Measurements from ENCODE around the gene ST7.

Gene ST7

DNA sequence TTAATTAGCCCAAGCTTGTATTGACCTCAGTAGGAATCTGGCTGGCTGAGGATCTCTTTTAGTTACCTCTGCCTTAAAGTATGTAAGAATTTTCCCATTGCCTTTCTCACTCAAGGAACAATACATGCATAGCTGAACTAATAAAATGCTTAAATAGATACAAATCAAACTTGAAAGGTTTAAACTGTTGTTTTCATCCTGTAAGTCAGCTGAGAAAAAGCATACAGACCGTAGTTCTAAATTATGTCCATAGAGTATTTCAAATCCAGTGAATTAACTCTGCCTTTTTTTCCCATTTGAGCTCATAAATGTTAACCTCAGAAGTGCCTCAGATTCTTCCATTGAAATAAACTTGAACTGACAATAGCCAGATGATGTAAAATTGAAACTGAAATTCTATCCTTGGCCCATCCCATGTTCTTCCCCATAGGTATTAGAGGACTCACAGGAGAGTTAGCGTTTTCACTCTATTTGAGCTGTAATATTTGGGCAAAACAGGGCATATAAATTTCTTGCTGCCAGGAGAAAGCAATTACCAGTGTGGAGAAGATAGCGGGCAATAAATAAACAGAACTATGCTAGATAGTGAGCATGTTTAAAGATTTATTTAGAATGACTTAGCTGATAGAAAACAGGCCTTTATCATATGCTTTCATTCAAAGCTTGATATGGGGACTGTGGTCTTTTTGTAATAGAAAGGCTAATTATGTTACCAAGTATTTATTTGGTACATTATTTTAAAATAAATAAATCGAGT is 205.8 kb downstream of the ST7 start:
- TF ChIP-seq, protein P1, sequence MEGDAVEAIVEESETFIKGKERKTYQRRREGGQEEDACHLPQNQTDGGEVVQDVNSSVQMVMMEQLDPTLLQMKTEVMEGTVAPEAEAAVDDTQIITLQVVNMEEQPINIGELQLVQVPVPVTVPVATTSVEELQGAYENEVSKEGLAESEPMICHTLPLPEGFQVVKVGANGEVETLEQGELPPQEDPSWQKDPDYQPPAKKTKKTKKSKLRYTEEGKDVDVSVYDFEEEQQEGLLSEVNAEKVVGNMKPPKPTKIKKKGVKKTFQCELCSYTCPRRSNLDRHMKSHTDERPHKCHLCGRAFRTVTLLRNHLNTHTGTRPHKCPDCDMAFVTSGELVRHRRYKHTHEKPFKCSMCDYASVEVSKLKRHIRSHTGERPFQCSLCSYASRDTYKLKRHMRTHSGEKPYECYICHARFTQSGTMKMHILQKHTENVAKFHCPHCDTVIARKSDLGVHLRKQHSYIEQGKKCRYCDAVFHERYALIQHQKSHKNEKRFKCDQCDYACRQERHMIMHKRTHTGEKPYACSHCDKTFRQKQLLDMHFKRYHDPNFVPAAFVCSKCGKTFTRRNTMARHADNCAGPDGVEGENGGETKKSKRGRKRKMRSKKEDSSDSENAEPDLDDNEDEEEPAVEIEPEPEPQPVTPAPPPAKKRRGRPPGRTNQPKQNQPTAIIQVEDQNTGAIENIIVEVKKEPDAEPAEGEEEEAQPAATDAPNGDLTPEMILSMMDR (IDR thresholded peaks at IDR 0.05; ENCODE audit: borderline replicate concordance, insufficient read depth, low read depth, low read length) = no peak
- H3K4me3 ChIP-seq (ENCODE audit: low read depth, low read length) = no peak overlapping the region

DNA sequence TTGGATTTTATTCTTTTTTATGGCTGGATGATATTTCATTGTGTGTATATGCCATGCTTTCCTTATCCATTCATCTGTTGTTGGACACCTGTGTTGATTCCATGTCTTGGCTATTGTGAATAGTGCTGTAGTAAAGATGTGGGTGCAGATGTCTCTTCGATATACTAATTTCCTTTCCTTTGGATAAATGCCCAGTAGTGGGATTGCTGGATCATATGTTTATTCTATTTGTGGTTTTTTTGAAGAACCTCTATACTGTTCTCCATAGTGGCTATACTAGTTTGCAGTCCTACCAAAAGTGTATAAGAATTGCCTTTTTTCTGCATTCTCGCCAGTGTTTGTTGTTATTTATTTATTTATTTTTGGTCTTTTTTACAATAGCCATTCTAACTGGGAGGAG is 209.8 kb downstream of the ST7 start:
- H3K4me3 ChIP-seq (ENCODE audit: low read depth, low read length) = no peak overlapping the region
- TF ChIP-seq, protein P1 (IDR thresholded peaks at IDR 0.05; ENCODE audit: borderline replicate concordance, insufficient read depth, low read depth, low read length) = no peak

- TF ChIP-seq, protein P1 (IDR thresholded peaks at IDR 0.05; ENCODE audit: borderline replicate concordance, insufficient read depth, low read depth, low read length) = no peak
Measured at GRCh38 chr7:117164620-117165019, 211.3 kb downstream of the ST7 start.

GRCh38 chr7:117165656-117166055 is 212.4 kb downstream of the ST7 start:
- no peak overlapping the region for H3K4me3 ChIP-seq (ENCODE audit: low read depth, low read length)
- TF ChIP-seq, protein P1 (IDR thresholded peaks at IDR 0.05; ENCODE audit: borderline replicate concordance, insufficient read depth, low read depth, low read length) = no peak

More at GRCh38 chr7:117164620-117165019, 211.3 kb downstream of the ST7 start:
- no peak overlapping the region for H3K4me3 ChIP-seq (ENCODE audit: low read depth, low read length)

DNA sequence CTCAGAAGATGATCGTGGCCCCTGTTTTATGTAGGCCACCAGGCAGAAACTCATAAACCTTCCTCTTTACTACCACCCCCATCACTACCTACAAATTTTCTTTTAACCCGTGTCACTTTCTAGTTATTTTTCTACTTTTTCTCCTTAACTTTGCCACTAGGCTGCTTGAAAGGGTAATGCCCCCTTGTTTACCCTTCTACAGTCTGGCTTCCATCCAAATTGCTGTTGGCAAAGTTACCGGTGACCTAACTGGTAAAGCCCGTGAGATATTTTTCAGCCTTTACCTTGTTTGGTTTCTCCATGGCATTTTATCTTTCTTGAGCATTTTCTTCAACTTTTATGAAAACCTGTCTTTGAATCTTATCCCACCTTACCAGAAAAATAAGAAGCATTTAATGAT is 216.6 kb downstream of the ST7 start:
- no peak overlapping the region for H3K4me3 ChIP-seq (ENCODE audit: low read depth, low read length)
- TF ChIP-seq, protein P1 (IDR thresholded peaks at IDR 0.05; ENCODE audit: borderline replicate concordance, insufficient read depth, low read depth, low read length) = no peak

DNA sequence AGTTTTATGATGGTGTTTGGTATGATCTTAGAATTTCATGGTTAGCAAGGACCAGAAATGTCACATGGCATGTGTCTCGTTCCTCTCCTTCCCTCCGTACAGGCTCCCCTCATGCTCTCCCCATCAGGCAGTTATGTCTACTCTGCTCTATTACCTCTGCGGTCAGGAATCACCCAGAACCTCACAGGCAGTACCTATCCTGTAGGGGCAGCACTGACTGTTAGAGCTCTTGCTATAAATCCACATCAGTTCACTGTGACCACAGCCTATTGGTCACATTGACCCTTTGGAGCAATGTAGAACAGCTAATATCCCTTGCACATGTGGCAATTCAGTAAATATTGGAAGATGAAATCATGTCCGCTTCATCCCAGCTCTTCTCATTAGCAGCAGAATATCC is 217.8 kb downstream of the ST7 start:
- TF ChIP-seq, protein P1 (IDR thresholded peaks at IDR 0.05; ENCODE audit: borderline replicate concordance, insufficient read depth, low read depth, low read length) = peak; percentile 4; the same call in 1 of the 2 replicates
- no peak overlapping the region for H3K4me3 ChIP-seq (ENCODE audit: low read depth, low read length)

DNA sequence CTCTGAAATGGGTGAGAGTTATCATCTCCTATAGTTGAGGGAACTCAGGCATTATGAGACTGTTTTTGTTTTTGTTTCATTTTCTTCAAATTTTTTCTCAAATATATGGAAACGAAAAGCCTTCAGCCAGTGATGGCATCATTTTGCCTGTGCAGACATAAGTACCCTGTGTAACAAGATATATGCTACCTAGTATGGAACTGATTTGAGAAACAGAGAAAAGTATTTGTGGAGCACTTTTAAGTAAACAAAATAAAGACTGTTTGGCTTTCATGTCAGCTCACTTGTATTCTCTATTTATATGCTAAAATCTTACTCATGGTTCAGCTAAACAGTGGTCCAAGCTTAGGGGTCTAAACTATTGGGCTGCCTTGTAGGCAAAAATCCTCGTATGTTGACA is 219.0 kb downstream of the ST7 start:
- TF ChIP-seq, protein P1 (IDR thresholded peaks at IDR 0.05; ENCODE audit: borderline replicate concordance, insufficient read depth, low read depth, low read length) = no peak

More for the DNA sequence above, 219.0 kb downstream of the ST7 start:
- no peak overlapping the region for H3K4me3 ChIP-seq (ENCODE audit: low read depth, low read length)
